ENCODE data around the gene GRAMD1A.
"Not testable (repeated sequence)": the region's sequence is repeated elsewhere in the genome, so short reads cannot be mapped to it uniquely, and the experiment has no call there.

Gene GRAMD1A

DNA sequence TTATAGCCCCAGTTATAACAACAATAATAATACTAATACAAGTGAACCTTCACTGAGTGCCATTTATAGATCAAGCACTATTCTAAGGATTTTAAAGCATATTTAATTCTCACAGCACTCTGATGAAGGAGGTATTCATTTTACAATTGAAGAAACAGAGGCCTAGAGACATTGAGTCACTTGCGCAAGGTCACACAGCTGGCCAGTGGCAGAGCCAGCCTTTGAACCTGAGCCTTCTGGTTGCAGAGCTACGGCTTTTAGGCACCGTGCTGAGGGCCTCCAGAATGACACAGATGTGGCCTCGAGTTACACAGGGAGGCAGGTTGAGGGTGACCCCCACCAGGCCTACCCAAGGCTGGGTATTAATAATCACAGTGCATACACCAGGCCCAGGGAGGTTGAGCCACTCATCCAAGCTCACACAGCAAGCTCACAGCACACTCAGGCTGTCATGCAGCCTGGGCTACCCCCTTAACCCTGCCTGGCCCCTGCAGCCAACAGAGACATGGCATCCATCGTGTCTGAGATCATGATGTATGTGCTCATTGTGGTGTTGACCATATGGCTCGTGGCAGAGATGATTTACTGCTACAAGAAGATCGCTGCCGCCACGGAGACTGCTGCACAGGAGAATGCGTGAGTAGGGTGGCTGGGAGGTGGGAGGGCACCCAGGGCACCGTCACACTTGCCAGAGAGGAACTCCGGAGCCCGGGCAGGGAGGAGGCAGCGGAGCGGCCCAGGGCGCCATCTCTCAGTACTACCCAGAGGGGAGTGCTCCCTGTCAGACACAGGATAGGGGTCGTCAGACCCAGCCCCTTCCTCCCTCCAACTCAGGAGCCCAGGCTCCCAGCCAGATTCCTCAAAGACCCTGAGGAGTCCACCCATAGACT lies 38.7 kb downstream of the GRAMD1A start:
- DNase-seq: peak; percentile 74

DNA sequence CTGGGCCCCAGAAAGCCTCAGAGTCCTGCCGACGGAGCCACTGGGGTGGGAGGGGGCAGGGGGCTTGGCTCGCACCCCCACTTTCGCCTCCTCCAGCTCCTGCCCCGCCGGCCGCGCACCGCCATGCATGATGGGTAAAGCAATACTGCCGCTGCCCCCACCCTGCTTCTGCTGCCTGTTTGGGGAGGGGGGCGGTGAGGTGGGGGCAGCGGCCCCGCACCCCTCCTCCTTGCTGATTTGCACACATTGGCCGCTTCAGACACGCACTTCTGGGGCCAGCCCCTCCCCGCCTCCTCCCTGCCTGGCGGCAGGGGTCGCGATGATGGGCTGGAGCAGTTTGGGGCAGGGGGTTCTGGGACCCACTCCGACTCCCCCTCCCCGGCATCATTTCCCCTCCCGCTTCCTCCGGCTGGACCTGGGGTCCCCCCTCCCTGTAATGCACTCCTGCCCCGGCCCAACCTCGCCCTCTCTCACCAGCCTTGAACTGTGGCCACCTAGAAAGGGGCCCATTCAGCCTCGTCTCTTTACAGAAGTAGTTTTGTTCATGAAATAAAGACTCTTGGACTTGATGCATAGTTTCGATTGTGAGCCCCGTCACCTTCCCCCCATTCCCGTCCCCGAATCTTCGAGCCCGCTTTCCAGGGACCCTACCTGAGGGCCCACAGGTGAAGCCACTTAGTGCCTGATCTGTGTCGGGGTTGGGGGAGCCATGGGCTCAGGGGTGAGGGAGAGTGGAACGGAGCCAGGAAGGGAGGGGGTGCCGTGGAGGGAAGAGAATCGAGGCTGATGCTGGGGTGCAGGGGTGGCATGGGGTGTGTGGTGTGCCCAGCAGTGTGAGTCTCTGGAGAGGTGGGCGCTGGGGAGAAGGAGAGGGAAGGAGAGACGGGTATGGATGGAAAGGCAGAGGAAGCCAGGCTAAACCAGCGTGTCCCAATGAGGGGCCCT lies 40.0 kb downstream of the GRAMD1A start:
- DNase-seq: peak; percentile 66

DNA sequence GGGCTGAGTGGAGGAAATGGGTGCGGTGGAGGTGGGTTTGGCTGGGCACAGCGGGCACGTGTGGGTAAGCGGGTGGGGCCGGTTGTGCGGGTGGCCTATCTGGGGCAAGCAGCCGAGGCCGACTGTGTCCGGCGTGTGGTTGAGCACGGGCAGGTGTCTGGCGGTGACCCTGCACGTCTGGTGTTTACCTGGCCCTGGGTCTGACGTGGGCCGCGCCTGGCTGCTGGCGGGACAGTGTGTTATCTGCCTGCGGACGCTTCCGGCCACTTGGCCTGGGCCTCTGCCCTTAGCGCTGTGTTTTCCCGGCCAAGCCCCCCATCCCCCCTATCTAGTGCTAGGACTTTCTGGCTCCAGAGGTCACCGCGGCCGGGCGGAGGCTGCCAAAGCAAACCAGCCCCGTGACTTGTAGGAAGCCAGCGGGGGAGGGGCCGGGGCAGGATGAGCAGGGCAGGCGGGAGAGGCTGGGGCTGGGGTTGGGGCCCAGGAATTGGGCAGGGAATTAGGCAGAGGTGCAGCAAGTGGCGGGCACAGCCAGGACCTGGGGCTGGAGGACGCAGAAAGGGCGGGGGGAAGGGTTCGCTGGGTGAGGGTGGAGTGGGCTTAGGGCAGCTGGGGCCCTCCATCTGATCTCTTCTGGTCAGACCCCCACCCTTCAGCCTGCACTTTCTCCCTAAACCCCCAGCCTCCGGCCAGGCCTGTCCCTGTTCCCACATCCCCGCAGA lies 40.9 kb downstream of the GRAMD1A start:
- peak; percentile 98 for DNase-seq

DNA sequence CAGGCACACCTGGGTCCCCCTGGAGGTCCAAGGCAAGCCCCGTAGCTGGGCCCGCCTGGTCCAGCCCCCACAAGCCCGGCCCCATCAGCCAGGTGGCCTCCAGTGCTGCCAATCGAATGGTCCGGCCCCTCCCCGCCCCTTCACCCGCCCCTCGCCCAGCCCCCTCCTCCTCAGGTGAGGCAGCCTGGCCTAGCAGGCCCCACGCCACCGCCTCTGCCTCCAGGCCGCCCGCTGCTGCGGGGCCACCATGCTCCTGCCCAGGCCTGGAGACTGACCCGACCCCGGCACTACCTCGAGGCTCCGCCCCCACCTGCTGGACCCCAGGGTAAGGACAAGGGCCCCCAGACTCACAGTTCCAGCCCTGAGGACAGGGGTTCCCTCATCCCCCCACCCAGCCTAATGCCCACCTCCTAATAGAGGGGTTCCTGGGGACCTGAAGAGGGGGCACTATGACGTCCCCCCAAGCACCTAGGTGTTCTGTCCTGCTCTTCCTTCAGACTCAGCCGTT lies 41.5 kb downstream of the GRAMD1A start, which contains the start of gene HPN:
Gene HPN, plus strand, starts transcription at position 174 of the 508 bp plus-strand sequence. CDS start 786 bp downstream, outside the sequence.
- peak; percentile 96 for DNase-seq

DNA sequence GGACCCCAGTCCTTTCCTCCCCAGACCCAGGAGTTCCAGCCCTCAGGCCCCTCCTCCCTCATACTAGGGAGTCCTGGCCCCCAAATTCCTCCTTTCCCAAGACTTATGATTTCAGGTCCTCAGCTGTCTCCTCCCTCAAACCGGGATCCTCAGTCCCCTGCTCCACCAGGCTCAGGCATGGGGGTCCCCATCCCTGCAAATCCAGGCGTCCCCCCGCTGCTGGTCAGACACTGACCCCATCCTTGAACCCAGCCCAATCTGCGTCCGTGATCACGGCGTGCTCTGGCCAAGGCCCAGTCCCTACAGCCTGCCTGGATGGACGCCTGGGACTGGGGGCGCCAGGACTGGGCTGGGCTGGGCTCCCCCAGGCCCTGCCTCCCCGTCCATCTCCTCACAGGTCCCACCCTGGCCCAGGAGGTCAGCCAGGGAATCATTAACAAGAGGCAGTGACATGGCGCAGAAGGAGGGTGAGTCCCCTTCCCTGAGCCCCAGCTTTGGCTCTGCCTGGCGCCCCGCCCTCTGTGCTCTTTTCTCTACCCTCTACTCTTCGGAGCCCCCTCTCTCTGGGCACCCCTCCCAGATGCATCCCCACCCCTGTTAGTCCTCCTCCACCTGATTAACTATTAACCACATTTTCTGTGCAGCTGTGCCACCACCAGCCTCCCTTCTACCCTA lies 42.1 kb downstream of the GRAMD1A start:
- peak; percentile 51 for DNase-seq

DNA sequence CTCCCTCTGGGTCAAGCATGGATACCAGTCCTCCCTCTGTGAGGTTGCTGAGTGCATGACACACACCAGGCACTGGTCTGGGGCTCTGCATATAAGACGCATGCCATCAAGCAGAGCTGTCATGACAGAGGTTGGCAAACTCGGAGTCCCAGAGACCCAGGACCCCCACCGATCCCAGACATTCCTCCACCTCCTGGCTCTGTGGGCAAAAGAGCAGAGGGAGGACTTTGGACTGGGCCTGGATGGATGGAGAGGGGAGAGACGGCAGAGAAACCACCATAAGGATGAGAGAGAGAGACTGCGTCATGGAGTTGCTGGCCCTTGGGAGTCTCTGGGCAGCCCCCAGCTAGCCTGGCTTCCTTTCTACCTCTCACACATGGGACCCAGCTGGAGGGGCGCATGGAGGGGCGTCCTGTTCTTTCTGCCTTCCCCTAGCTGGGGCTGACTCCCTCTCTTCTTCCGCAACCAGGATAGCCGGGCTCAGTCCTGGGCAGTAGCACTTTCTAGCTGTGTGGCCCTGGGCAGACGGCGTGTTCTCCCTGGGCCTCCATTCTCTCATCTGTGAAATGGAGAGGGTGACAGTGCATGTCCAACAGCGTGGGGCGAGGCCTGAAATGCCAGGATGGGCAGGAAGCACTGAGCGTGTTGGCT lies 43.0 kb downstream of the GRAMD1A start:
- DNase-seq: no peak

DNA sequence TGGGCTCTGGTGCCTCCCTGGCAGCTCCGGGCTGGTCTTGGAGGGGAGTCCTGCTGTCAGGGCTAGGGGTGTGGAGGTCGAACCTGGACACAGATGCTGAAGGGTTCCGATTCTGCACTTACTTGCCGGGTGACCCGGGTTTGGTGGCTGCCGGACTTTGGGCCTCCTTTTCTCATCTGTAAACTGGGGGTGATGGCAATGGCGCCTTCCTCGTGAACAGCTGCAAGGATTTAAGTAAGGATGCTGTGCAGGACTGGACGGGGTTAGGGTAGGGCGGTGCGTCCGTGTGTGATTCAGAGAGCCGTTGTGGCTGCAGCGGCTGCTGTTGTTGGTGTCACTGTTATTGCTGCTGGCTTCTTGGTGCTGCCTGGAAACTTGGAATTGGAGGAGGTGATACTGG lies 43.8 kb downstream of the GRAMD1A start:
- DNase-seq: no peak

DNA sequence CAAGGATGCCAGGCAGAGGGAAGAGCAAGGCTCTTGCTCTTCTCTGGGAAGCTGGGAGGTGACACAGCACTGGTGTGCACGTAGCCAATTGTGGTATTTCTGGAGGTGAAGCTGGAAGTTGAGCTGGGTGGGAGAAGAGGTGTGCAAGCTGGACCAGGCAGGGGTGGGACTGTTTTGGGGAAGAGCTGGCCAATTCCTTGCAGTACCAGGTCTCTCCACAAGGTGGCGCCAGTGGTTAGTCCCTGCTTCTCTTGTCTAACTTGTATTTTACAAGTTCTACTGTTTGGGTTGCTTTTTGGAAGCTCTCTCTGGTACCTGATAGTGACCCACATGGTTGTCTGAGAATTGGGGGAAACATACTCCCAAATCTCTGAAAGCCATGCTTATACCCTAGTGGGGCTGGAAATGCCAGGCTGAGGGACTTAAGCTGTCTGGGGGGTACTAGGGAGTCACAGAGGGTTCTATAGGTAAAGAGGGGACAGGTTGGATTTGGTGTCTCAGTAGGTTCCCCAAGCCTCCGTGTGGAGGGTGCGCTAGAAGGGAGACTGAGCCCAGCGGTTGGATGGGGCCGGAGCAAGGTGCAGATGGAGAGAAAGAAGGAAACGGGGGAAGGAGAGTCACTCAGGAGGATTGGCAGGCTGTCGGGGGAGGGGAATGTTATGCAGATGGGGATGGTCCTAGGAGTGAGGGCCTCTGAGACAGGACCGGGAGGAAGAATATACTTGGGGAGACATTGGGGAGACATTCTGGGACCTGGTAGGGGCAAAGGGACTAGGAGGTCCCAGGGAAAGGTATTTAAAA lies 44.4 kb downstream of the GRAMD1A start:
- peak; percentile 68 for DNase-seq

DNA sequence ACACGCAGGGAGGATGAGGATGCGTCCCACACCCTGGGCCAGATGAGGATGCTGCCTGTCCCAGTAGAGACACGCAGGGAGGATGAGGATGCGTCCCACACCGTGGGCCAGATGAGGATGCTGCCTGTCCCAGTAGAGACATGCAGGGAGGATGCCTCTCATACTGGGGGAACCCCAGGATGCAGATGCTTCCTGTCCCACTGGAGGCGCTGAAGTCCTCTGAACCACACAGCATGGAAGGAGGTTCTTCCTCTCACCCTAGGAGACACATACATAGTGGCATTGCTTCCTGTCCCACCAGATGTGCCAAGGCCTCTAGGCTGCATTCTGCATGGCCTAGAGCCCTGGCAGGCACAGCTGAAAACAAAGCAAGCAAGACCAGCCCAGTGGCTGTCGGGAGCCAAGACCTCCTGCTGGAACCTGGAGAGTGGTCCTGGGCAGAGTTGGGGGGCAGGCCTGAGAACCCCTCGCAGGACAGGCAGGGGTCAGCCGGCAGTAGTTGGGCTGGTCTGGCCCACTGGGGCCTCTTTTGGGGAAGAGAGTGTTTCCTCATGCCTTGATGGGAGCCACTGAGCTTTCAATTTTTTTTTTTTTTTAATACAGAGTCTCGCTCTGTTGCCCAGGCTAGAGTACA lies 45.7 kb downstream of the GRAMD1A start:
- DNase-seq: peak; percentile 39

DNA sequence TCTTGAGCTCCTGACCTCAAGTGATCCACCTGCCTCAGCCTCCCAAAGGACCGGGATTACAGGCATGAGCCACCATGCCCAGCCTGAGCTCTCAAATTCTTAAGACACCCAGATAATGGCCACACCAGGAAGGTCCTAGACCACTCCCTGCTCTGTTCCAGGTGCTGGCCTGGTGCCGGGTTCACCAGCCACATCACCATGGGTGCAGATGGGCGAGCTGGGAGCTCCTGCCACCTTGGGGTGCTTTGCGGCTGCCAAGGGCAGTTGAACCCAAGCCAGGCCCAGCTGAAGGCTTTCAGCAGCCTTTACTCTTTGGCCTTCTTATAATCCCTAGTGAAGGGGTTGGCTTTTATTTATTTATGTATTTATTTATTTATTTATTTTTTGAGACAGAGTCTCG lies 46.3 kb downstream of the GRAMD1A start:
- no peak for DNase-seq

DNA sequence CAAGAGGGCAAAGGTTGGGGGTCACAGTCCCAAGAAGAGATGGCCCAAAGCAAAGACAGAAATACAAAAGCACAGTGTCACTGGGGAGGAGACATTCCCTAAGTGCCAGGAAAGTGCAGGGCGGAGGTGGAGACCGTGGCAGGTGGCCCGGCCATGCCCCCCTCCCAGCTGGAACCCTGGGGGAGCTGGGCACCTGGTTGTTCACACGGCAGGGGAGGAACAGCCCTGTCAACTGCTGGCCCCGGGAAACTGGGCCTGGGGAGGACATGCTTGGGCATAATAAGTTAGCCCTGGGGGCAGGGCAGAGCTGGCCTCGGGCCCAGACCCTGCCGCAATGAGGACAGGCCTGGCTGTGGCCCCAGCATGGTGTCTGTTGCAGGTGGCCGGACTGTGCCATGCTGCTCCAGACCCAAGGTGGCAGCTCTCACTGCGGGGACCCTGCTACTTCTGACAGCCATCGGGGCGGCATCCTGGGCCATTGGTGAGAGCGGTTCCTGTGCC lies 48.8 kb downstream of the GRAMD1A start:
- no peak for DNase-seq

DNA sequence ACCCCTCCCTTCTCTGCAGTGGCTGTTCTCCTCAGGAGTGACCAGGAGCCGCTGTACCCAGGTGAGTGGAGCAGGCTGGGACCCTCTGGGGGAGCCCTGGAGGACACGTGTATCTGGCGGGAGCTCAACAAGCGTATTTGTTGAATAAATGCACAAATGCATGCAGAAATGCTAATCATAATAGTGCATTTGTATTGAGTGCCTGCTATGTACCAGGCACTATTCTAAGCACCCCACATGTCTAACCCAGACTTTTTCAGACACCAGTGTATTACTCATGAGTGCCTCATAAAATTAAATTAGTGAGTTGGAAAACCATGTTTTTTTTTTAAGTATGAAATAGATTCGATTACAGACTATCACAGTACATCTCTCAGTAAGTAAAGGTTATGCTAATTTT lies 49.3 kb downstream of the GRAMD1A start:
- no peak for DNase-seq

DNA sequence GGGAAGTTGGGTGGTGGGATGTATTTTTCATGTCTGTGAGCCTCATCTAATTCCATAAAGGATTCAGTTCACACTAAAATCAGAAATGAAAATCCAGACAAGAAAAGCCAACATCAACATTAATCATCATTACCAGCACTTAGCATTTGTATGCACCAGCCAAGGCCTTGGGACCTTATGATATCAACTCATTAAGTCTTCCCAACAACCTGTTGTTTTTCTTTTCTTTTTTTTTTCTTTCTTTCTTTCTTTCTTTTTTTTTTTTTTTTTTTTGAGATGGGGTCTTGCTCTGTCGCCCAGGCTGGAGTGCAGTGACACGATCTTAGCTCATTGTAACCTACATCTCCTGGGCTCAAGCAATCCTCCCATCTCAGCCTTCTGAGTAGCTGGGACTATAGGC lies 50.5 kb downstream of the GRAMD1A start:
- not testable (repeated sequence) for DNase-seq

DNA sequence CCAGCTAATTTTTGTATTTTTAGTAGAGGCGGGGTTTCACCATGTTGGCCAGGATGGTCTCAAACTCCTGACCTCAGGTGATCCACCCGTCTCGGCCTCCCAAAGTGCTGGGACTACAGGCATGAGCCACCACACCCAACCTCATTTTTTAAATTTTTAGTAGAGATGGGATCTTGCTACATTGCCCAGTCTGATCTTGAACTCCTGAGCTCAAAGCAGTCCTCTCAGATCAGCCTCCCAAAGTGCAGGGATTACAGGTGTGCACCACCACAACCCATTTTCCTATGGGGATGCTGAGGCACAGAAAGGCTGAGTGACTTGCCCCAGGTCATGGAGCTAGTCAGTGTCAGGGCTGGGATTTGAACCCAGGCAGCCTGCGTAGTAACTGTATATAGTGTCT lies 51.1 kb downstream of the GRAMD1A start:
- DNase-seq: not testable (repeated sequence)

DNA sequence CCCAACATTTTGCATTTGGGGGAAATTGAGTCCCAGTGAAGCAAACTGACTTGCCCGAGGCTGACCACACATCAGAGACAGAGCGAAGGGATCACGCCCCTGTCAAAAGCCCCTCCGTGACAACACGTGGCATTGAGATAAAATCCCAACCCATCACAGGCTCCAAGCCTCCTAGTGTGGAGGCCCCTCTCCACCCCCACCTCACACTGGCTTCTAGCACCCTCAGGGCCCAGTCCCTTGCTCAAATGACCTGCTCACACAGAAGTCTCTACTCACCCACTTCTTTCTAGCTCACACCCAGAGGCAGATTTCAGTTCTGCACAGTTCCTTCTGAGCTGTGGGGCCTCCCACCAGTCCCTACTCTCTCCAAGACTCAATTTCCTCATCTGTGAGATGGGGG lies 51.7 kb downstream of the GRAMD1A start:
- no peak for DNase-seq

DNA sequence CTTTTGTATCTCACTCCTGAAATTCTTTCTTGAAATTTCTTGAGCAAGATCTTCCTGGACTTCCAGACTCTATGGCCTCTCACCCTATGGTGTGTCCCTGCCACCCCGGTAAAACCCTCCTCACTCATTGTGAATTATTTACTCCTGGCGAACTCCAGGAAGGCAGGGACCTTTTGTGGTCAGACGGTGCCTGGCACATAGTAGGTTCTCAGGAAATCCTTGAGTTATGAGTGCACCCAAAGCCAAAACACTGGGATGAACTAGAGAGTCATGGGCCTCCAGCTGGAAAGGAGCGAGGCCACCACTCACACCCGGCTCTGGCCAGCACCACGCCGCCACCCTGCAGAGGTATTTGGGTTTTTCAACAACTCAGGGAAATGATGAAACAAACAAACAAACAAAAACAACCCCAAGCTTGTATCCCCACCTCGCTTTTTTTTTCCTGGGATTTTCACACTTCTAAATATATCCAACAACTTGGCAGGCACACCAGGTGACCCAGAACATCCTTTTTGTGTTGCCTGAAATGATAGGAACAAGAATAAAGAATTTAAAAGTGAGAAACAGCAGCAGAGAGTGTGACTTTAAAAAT lies 52.6 kb downstream of the GRAMD1A start:
- no peak for DNase-seq

DNA sequence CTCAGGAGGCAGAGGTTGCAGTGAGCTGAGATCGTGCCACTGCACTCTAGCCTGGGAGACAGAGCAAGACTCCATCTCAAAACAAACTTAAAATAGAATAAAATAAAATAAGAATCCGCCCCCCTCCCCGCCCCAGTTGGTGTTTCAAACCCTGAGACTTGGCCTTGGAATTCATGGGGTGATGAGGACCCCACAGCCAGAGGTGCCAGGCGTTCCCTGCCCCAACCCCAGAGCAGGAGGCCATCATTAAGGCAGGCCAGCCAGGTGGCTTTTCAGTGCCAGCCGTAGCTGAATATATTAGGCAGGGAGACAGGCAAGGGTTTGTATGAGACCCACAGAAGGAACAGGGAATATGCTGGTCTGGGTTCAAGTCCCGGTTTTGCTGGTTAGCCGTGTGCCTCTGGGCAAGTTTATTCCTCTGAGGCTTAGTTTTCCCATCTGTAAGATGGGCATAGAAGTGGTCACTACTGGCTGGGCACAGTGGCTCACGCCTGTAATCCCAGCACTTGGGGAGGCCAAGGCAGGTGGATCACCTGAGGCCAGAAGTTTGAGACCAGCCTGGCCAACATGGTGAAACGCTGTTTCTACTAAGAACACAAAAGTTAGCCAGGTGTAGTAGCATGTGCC lies 53.7 kb downstream of the GRAMD1A start:
- no peak for DNase-seq

DNA sequence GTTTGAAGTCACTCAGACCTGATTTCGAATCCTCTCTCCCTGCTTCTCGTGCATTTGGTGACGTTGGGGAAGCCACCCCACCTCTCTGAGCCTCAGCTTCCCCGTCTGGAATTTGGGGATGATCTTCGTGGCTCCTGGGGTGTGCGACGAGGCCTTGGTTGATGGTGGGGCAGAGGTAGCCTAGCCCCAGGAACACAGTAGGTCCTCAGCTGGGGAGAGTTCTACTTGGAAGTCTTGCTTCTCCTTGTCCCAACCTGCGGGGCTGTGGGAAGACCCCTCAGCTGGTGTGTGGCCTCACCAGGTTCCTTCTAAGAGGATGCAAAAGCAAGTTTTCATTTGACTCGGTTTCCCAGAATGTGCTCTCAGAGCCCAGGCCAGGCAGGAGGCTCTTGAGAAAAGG lies 54.5 kb downstream of the GRAMD1A start:
- no peak for DNase-seq

DNA sequence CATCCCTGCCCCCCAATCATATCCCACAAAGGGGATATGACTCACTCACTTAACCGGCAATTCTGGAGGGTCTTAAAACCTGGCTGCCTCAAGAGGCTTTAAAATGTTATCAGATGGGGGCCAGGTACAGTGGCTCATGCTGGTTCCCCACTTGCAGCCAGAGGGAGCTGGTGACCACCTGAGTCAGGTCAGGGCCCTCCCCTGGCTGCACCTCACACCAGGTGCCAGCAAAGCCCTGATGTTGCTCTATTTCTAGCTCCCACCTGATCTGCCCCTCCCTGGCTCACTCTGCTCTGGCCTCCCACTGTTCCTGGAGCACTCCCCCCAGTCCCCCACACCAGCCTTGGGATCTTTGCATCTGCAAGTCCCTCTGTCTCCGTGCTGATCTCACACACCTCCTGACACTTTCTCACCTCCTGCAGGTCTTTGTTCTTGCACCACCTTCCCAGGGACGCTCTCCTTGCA lies 55.6 kb downstream of the GRAMD1A start:
- peak; percentile 51 for DNase-seq

Measured in DMS53 (cell line).